Rectal smooth muscle tissue (tissue), 1 donor: ENCODE results near the gene DAZAP1.
A peak's percentile ranks its signal among the peaks of the same experiment; 100 is the strongest.
"Not testable (repeated sequence)": the region's sequence is repeated elsewhere in the genome, so short reads cannot be mapped to it uniquely, and the experiment has no call there.

Source experiments
- H3K27ac ChIP-seq: one replicate; pipeline ENCODE4 v1.7.0; 2013; ENCODE audit warnings: low read depth, low read length, inconsistent platforms
- H3K27me3 ChIP-seq: one replicate; pipeline ENCODE4 v1.7.0; 2013; ENCODE audit warnings: low read length; ENCODE audit not compliant: control insufficient read depth, insufficient read depth
- H3K36me3 ChIP-seq: one replicate; pipeline ENCODE4 v1.7.0; 2013; ENCODE audit warnings: low read length; ENCODE audit not compliant: control insufficient read depth, insufficient read depth
- H3K4me1 ChIP-seq: one replicate; pipeline ENCODE4 v1.7.0; 2013; ENCODE audit warnings: low read length; ENCODE audit not compliant: control insufficient read depth, insufficient read depth
- H3K4me3 ChIP-seq: one replicate; pipeline ENCODE4 v1.7.0; 2013; ENCODE audit warnings: low read length
- H3K9ac ChIP-seq: one replicate; pipeline ENCODE4 v1.7.0; 2013; ENCODE audit warnings: low read length

The DAZAP1 gene

DNA sequence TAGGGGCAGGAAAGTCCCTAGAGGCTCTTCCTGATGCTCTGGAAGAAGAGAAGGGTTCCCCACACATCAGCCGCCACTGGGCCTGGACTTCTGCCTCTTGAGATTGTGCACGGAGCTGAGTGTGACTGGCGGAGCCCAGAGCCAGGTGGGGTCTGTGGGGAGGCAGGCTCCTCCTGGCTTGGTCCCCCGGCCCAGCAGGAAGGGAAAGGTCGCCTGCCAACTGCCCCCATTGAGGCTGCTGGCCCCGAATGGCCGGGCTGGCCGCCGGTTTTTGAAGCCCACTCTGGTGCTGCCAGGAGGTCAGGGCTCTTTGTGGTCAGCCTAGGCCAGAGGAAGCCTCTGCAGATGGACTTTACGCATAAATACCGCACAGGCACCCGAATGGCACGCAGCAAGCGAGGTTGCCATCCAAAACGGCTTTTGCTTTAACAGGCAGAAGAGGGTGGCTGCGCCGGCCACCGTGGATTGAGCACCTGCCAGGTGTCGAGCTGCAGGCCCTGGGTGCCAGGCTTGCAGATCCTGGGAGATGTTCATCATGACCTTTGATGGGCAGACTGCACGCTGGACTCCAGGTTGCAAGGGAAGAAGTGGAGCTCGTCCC, 5.0 kb downstream of the DAZAP1 start:
- H3K9ac ChIP-seq = no peak overlapping the region
- H3K4me1 ChIP-seq = peaks cover 40% of the 10 kb centered on the region
- no peak overlapping the region for H3K27ac ChIP-seq
- H3K27me3 ChIP-seq = no peaks in the 10 kb centered on the region
- H3K36me3 ChIP-seq = peaks cover 2% of the 10 kb centered on the region
- no peak overlapping the region for H3K4me3 ChIP-seq

DNA sequence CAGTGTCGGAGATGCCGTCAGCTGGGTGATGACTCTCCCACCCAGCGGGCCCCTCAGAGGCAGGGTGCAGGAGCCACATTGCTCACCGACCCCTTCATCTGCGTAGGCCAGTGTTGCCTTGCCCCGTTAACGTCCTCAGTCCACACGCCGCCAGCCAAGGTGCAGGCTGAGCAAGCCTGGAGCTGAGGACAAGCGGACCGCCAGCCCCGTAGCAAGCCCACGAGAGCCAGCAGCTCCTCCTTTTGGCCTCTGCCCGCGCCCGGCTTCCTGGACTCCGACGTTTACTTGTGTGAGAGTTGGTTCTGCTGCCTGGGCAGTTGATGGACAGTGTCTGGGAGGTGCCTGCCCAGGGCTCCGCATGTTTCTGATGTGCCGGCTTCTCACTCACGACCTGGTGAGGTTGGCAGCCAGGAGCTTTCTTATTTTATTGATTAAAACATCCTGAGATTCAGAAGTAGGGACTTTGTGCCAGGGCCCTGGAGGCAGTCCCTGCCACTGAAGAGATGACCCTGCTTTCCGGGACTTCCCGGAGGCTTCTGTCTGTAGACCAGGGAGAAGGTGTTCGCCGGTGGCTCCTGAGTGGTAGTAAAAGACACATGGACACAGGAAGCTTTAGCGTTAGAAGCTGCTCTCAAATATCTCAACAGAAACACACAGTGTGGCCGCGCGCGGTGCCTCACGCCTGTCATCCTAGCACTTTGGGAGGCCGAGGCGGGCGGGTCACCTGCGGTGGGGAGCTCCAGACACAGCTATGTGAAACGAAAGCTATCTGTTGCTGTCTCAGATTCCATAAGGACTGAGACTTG, 5.8 kb downstream of the DAZAP1 start:
- Histone ChIP-seq H3K9ac (no peak overlapping the region), H3K4me3 (no peak overlapping the region), H3K36me3 (peaks cover 2% of the 10 kb centered on the region), H3K27me3 (no peaks in the 10 kb centered on the region), H3K4me1 (peaks cover 40% of the 10 kb centered on the region), H3K27ac (no peak overlapping the region)

DNA sequence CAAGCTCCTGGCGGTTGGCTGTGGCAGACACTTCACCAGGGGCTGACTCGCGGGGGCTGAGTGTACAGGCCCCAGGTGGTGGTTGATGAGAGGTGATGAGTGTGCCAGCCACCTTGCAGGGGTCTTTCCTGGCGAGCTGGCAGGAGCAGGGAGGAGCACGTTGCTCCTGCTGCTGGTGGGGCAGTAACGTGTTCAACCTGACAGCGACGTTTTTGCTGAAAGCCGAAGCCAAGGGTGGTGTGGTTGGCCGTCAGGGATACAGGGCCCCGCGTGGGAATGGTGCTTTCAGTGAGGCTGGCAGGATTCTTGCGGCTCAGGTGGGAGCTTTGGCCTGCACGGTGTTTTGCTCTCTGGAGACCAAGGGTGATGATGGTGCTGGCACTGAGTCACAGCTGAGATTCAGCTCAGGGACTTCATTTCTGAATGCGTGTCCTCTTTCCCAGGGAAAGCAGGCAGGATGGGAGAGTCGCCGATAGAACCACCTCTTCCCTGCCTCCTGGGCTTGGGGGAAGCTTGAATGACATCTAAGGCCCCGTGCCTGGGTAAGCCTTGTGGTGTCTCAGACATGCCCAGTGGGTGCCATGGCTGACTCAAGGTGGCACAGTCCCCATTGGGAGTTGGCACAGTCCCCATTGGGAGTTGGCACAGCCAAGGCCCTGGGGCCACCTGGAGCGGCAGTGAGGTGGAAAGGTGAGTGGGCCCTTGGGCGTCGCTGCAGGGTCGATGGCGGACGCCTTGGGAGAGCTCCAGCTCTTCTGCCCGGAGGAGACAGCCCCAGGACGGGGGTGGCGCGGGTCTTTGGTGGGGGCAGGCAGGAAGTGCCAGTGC, 8.8 kb downstream of the DAZAP1 start:
- H3K27me3 ChIP-seq = no peaks in the 10 kb centered on the region
- H3K27ac ChIP-seq = peak overlapping the region; percentile 61
- H3K4me3 ChIP-seq = peak overlapping the region; percentile 39
- H3K9ac ChIP-seq = peak overlapping the region; percentile 4
- H3K36me3 ChIP-seq = peaks cover 12% of the 10 kb centered on the region
- peaks cover 19% of the 10 kb centered on the region for H3K4me1 ChIP-seq

DNA sequence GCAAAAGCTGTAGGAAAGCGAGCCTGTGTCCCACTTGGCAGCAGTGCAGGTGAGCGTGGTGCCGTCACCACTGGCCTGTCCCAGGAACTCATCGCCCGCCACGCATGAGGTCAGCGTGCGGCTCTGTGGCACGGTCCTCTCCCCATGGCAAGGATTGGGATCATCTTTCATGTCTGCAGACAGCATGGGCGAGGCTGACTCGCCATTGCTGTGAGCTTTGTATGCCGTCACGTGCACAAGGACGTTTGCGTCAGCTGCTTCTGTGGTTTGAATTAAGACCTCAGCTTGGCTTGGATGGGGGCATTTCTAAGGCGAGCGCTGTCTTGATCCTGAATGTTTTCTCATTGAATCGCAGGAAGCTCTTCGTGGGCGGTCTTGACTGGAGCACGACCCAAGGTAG, 9.8 kb downstream of the DAZAP1 start:
- no peaks in the 10 kb centered on the region for H3K27me3 ChIP-seq
- H3K27ac ChIP-seq = no peak overlapping the region
- no peak overlapping the region for H3K9ac ChIP-seq
- peaks cover 17% of the 10 kb centered on the region for H3K36me3 ChIP-seq
- peaks cover 20% of the 10 kb centered on the region for H3K4me1 ChIP-seq
- no peak overlapping the region for H3K4me3 ChIP-seq

DNA sequence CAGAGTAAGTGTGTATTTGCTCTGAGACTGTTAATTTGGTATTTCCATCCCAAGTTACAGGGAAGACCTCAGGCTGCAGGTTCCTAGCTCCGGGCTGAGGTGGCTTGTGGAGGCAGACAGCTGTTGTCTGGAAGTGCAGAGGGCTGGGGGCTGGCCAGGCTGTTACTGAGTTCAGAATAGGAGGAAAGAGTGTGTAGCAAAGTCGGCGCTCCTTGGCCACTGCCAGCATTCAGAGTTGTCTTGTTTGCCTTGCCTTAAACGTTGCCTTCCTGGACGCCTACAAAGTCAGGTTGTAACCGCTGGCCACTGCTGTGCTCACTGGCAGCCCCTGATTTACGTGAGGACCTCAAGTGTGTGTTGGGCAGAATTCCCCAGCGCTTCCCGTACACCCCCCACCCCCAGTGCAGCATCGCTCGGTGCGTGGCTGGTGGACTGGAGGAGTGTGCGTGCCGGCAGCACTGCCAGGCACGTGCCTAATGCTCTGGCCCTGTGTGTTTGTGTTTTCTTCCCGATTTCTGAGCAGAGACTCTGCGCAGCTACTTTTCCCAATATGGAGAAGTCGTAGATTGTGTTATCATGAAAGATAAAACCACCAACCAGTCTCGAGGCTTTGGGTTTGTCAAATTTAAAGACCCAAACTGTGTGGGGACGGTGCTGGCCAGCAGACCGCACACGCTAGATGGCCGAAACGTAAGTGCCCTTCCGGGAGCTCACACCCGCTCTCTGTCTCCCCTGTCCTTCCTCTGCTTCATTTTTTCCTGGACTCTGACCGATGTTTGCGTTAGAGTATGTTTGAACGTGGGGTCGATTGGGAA, 10.5 kb downstream of the DAZAP1 start:
- no peak overlapping the region for H3K4me3 ChIP-seq
- H3K9ac ChIP-seq = no peak overlapping the region
- H3K36me3 ChIP-seq = peaks cover 22% of the 10 kb centered on the region
- peak overlapping the region; percentile 60 for H3K27ac ChIP-seq
- H3K4me1 ChIP-seq = peaks cover 26% of the 10 kb centered on the region
- H3K27me3 ChIP-seq = no peaks in the 10 kb centered on the region

DNA sequence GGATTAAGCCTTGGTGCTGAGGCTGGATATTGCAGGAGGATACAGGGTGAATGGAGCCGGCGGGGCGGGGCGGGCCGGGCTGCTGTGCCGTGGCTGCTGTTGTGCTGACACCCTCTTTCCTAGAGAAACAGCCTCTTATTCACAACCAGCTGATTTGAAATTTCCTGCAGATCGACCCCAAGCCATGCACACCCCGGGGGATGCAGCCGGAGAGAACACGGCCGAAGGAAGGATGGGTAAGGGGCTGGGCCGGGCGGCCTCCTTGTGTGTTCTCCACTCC, 11.1 kb downstream of the DAZAP1 start:
- Histone ChIP-seq H3K27ac (peak overlapping the region; percentile 60), H3K27me3 (no peaks in the 10 kb centered on the region), H3K36me3 (peaks cover 24% of the 10 kb centered on the region), H3K4me1 (peaks cover 26% of the 10 kb centered on the region), H3K4me3 (no peak overlapping the region), H3K9ac (no peak overlapping the region)

DNA sequence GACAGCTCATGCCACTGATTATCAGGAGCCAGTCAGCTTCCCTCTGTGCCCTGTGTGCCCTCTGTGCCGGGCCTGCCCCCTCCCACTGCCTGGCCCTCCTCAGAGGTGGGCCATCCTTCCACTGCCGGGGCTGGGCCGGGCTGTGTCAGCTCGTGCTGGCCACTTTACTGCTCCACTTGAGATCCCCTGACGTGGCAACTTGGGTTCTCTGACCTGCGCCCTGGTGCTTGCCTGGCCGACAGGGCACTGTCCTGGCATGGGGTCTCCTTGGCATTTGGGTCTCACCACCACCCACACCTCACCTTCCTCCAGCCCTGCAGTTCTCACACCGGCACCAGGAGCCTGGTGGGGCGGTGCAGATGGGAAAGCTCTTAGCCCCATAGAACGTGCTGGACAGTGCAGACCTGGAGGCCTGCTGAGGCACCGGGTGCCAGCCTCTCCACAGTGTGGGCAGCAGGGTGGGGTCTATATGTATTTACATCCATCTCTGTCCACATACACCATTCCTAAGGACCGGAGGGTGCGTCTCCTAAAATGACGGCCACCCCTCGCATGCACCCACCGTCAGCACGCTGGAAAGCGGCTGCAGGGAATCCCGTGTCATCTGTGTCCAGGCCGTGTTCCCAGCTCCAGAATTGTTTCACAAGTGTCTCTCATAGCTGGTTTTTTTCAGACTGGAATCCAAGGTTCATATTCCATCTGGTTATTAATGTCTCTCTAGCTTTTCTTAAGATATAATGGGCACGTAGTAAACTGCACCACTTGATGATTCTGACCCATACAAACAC, 11.8 kb downstream of the DAZAP1 start:
- H3K9ac ChIP-seq = no peak overlapping the region
- peaks cover 26% of the 10 kb centered on the region for H3K4me1 ChIP-seq
- no peak overlapping the region for H3K4me3 ChIP-seq
- H3K27ac ChIP-seq = no peak overlapping the region
- H3K36me3 ChIP-seq = peaks cover 30% of the 10 kb centered on the region
- H3K27me3 ChIP-seq = no peaks in the 10 kb centered on the region

DNA sequence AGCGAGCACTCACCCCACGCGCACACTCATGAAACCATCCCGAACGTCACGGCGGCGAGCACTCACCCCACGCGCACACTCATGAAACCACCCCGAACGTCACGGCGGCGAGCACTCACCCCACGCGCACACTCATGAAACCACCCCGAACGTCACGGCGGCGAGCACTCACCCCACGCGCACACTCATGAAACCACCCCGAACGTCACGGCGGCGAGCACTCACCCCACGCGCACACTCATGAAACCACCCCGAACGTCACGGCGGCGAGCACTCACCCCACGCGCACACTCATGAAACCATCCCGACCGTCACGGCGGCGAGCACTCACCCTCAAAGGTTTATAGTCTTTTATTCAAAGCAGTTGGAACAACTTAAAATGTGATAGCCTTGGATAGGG, 12.7 kb downstream of the DAZAP1 start:
- H3K27me3 ChIP-seq, H3K9ac ChIP-seq, H3K4me3 ChIP-seq, H3K27ac ChIP-seq: not testable (repeated sequence)
- H3K36me3 ChIP-seq = peaks cover 32% of the 10 kb centered on the region
- H3K4me1 ChIP-seq = peaks cover 23% of the 10 kb centered on the region

DNA sequence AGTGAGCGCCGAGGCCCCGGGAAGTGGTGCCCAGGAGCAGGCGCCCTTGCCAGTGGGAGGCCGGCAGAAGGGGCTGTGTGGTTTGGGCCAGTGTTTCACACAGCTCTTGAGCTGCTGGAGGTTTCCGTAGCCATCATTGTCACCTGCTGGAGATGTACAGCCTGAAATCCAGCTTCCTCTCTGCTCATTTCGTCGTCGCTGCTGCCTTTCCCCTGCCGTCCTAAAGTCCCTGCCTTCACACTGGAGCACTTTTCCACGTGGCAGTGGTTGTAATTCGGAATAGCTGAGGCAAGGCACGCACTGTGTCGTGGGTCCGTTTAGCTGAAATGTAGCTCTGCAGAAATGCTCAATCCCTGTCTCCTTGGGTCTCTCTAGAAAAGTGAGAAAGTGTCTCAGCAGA, 13.2 kb downstream of the DAZAP1 start:
- Histone ChIP-seq H3K4me1 (peaks cover 20% of the 10 kb centered on the region), H3K4me3 (no peak overlapping the region), H3K36me3 (peaks cover 37% of the 10 kb centered on the region), H3K9ac (no peak overlapping the region), H3K27me3 (no peaks in the 10 kb centered on the region), H3K27ac (no peak overlapping the region)

DNA sequence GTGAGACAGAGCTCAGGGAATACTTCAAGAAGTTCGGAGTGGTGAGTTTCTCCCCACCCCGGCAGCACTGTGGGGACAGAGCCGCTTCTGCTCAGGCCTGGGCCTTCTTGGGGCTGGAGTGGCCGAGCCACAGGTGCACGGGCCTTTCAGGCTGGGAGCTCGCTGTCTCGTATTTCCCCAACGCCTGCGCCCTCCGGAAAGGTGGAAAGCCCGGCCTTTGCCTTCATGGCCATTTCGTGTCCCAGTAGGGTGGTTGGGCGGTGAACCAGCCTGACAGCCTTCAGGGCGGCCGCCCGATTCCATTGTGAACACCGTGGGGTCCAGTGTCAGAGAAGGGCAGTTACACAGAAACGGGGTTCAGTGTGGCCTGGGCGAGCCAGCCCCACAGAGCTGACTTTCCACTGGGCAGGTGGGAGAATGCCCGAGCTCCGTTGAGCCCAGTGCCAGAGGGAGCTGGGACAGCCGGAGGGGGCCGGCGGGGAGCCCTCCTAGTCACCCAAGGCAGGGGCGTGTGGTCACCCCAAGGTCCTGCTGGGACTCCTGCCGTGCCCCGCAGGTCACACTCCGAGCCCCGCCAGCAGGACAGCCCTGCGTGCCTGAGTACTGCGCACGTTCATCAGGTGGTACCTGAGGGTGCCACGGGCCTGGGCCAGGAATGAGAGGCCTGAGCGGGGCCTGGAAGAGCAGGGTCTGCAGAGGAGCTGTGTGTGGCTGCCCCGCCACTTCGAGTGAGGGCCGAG, 14.0 kb downstream of the DAZAP1 start:
- Histone ChIP-seq H3K9ac (no peak overlapping the region), H3K36me3 (peaks cover 42% of the 10 kb centered on the region), H3K4me1 (peaks cover 12% of the 10 kb centered on the region), H3K27ac (peak overlapping the region; percentile 63), H3K27me3 (no peaks in the 10 kb centered on the region), H3K4me3 (no peak overlapping the region)

DNA sequence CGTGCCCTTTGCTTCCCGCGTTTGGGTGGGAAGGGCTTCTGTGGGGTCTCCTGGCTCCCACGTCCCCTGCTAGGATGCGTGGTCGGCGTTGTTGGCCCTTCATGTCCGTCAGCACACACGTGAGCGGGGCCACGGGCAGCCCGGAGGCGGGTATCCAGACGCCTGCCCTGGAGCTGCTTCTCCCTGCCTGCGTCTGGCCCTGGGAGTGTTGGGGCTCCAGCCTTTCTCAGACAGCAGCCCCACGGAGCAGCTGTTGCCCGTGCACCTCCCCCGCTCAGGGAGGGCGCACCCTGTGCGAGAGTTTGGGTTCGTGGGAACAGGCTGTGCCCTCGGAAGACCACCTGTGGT, 14.5 kb downstream of the DAZAP1 start:
- Histone ChIP-seq H3K27me3 (no peaks in the 10 kb centered on the region), H3K36me3 (peaks cover 42% of the 10 kb centered on the region), H3K4me1 (peaks cover 10% of the 10 kb centered on the region), H3K9ac (no peak overlapping the region), H3K4me3 (no peak overlapping the region), H3K27ac (peak overlapping the region; percentile 63)
